ENCODE results near the gene CYB5RL.
"Not testable (repeated sequence)": the region's sequence is repeated elsewhere in the genome, so short reads cannot be mapped to it uniquely, and the experiment has no call there.

Gene CYB5RL

GRCh38 chr1:54225986-54226559 is 26.2 kb upstream of the CYB5RL start:
- DNase-seq (ENCODE audit: low read depth in 2 of 3, low spot score in 1 of 3): no peak

- DNase-seq (ENCODE audit: low read depth in 2 of 3, low spot score in 1 of 3): no peak
These were observed 25.5 kb upstream of the CYB5RL start for GRCh38 chr1:54225378-54225777.

GRCh38 chr1:54224233-54224632 is 24.4 kb upstream of the CYB5RL start:
- DNase-seq (ENCODE audit: low read depth in 2 of 3, low spot score in 1 of 3): no peak

GRCh38 chr1:54223441-54224202 is 23.8 kb upstream of the CYB5RL start:
- no peak for DNase-seq (ENCODE audit: low read depth in 2 of 3, low spot score in 1 of 3)

- DNase-seq (ENCODE audit: low read depth in 2 of 3, low spot score in 1 of 3): no peak
These were observed 22.9 kb upstream of the CYB5RL start for GRCh38 chr1:54222711-54223110.

GRCh38 chr1:54221867-54222484 is 22.1 kb upstream of the CYB5RL start:
- no peak for DNase-seq (ENCODE audit: low read depth in 2 of 3, low spot score in 1 of 3)

- DNase-seq (ENCODE audit: low read depth in 2 of 3, low spot score in 1 of 3): no peak
These were observed 21.4 kb upstream of the CYB5RL start for GRCh38 chr1:54221113-54221834.

- no peak for DNase-seq (ENCODE audit: low read depth in 2 of 3, low spot score in 1 of 3)
These were observed 20.4 kb upstream of the CYB5RL start for GRCh38 chr1:54220004-54220811.

- no peak for DNase-seq (ENCODE audit: low read depth in 2 of 3, low spot score in 1 of 3)
These were observed 19.8 kb upstream of the CYB5RL start for GRCh38 chr1:54219688-54220003.

GRCh38 chr1:54218883-54219687 is 19.3 kb upstream of the CYB5RL start:
- no peak for DNase-seq (ENCODE audit: low read depth in 2 of 3, low spot score in 1 of 3)

- DNase-seq (ENCODE audit: low read depth in 2 of 3, low spot score in 1 of 3): no peak
These were observed 15.7 kb upstream of the CYB5RL start for GRCh38 chr1:54215523-54215922.

- DNase-seq (ENCODE audit: low read depth in 2 of 3, low spot score in 1 of 3): no peak
These were observed 13.0 kb upstream of the CYB5RL start for GRCh38 chr1:54212872-54213271.

- DNase-seq (ENCODE audit: low read depth in 2 of 3, low spot score in 1 of 3): not testable (repeated sequence)
These were observed 8.1 kb upstream of the CYB5RL start for GRCh38 chr1:54207896-54208295.

- DNase-seq (ENCODE audit: low read depth in 2 of 3, low spot score in 1 of 3): no peak
These were observed 7.5 kb upstream of the CYB5RL start for GRCh38 chr1:54207287-54207686.

GRCh38 chr1:54204199-54204598 is 4.4 kb upstream of the CYB5RL start:
- no peak for DNase-seq (ENCODE audit: low read depth in 2 of 3, low spot score in 1 of 3)

- DNase-seq (ENCODE audit: low read depth in 2 of 3, low spot score in 1 of 3): peak in 1 of 3 donors; percentile 5
These were observed 728 bp upstream of the CYB5RL start for GRCh38 chr1:54200519-54200997.

GRCh38 chr1:54199151-54199764 is 572 bp downstream of the CYB5RL start:
- no peak for DNase-seq (ENCODE audit: low read depth in 2 of 3, low spot score in 1 of 3)

GRCh38 chr1:54193453-54193852 is 6.4 kb downstream of the CYB5RL start:
- no peak for DNase-seq (ENCODE audit: low read depth in 2 of 3, low spot score in 1 of 3)

- DNase-seq (ENCODE audit: low read depth in 2 of 3, low spot score in 1 of 3): no peak
These were observed 8.3 kb downstream of the CYB5RL start for GRCh38 chr1:54191525-54191924.

GRCh38 chr1:54190526-54190925 is 9.3 kb downstream of the CYB5RL start:
- no peak for DNase-seq (ENCODE audit: low read depth in 2 of 3, low spot score in 1 of 3)
